Stimulated activated CD8-positive, alpha-beta memory T cell treated with anti-CD3 and anti-CD28 coated beads, Interleukin-12 subunit alpha, Interleukin-12 subunit beta, amount 100 ng/mL, for 24 hours (primary cell): ENCODE data around the gene HSF2BP.
"Not testable (repeated sequence)": the region's sequence is repeated elsewhere in the genome, so short reads cannot be mapped to it uniquely, and the experiment has no call there.

Experiments
- DNase-seq: peaks from one replicate; pipeline ENCODE4 v3.0.0-alpha.2; 2020; ENCODE audit errors: extremely low read depth

HSF2BP gene

DNA sequence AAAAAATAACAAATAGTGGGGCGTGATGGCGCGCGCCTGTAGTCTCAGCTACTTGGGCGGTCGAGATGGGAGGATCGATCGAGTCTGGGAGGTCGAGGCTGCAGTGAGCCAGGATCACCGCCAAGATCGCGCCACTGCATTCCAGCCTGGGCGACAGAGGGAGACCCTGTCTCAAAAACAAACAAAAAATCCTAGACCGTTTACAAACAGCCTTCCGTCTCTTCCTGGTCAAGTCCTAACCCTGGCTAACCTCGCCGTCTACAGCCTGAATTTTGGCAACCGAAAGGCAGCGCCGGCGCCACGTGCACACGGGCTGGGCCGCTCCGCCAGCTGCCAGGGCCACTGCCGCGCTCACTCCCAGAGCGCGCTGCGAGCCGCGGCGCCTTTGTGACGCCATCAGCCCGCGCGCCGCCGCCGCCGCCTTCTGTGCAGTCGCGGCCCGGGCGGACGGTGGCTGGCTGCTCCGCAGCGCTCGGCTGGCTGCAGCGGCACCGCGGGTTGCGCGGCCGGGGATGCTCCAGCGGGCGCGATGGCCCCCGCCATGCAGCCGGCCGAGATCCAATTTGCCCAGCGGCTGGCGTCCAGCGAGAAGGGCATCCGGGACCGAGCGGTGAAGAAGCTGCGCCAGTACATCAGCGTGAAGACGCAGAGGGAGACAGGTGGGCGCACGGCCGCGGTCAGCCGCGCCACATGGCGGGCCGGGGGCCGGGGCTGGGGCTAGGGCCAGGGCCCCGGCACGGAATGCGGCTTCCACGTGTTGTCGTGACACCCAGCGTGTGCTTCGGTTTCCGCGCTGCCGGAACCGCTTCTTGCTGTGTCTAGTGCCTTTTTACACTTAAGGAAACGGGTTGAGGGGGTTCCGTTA is at the start of gene HSF2BP, which contains the start of gene RRP1B:
Gene HSF2BP, minus strand, starts transcription at position 353 of the 865 bp plus-strand sequence. CDS start 1,392 bp downstream, outside the sequence.
Gene RRP1B, plus strand, starts transcription at position 425 of the 865 bp plus-strand sequence. Its CDS starts 105 bp downstream, at position 530.
- peak; percentile 53 for DNase-seq

DNA sequence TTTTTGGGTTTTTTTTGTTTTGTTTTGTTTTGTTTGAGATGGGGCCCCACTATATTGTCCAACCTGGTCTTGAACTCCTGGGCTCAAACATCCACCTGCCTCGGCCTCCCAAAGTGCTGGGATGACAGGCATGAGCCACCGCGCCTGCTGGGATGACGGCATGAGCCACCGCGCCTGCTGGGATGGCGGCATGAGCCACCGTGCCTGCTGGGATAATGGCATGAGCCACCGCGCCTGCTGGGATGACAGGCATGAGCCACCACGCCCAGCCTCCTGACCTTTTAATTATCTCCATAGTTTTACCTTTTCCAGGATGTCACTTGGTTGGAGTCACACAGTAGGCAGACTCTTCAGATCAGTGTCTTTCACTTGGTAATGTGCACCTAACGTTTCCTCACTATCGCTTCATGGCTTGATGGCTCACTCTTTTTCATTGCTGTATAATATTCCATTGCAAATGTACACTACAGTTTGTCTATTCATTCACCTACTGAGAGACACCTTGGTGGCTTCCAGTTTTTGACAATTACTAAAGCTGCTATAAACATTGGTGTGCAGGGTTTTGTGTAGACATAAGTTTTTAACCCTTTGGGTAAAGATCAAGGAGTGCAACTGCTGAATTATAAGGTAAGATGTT is 49.6 kb upstream of the HSF2BP start:
- no peak for DNase-seq

DNA sequence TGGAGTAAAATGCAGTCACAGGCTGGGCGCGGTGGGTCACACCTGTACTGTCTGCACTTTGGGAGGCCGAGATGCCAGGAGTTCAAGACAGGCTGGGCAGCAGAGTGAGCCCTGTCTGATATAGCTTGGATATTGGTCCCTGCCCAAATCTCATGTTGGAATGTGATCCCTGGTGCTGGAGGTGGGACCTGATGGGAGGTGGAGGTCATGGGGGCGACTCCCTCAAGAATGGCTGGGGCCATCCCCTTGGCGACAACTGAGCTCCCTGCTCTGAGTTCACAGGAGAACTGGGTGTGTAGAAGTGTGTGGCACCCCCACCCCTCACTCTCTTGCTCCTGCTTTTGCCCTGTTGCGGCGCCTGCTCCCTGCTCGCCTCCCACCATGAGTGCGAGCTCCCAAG is 48.2 kb upstream of the HSF2BP start:
- no peak for DNase-seq

DNA sequence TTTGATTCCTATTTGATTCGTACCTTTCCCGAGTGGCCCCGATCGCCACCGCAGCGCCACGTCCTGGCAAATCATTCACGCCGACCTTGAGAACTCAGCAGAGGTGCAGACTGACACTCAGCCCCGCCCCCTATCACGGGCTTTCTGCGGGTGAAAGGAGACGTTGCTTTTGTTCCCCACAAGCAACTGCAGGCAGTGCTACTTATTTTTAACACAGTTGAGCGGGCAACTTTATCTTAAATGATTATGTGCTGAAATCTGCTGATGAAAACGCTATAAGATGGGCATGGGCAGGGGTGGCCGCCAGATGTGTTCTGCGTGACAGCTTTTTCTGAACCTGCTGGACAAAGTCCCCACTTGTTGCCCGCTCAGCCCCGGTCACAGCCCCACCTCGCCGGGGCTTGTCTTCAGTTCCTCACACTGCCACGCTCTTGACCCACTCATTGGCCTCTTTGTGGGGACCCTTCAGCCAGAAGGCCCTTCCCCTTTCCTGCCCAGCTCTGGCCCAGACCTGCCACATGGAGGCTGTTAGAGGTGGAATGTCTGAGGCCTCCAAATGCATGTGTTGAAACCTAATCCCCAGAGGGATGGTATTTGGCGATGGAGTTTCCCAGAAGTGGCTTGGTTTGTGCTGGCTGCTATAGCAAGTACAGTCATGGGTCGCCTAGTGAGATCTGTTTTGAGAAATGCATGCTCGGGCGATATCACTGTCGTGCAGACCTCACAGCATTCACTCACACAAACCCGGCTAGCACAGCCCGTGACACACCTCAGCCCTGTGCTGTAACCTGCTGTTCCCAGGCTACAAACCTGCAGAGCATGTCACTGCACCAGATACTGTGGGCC is 44.0 kb upstream of the HSF2BP start:
- DNase-seq, result no peak

DNA sequence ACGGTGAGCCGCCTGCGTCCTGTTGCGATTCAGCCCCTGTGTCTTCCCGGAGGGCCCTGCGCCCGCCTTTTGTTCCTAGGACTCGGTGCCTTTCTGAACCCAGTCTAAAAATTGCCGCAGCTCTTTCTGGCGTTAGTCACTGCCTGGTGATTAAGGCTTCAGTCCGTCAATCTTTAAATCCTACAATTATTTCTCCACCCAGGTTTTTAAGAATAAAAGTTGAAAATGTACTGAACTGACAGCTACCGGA is 43.4 kb upstream of the HSF2BP start:
- no peak for DNase-seq

DNA sequence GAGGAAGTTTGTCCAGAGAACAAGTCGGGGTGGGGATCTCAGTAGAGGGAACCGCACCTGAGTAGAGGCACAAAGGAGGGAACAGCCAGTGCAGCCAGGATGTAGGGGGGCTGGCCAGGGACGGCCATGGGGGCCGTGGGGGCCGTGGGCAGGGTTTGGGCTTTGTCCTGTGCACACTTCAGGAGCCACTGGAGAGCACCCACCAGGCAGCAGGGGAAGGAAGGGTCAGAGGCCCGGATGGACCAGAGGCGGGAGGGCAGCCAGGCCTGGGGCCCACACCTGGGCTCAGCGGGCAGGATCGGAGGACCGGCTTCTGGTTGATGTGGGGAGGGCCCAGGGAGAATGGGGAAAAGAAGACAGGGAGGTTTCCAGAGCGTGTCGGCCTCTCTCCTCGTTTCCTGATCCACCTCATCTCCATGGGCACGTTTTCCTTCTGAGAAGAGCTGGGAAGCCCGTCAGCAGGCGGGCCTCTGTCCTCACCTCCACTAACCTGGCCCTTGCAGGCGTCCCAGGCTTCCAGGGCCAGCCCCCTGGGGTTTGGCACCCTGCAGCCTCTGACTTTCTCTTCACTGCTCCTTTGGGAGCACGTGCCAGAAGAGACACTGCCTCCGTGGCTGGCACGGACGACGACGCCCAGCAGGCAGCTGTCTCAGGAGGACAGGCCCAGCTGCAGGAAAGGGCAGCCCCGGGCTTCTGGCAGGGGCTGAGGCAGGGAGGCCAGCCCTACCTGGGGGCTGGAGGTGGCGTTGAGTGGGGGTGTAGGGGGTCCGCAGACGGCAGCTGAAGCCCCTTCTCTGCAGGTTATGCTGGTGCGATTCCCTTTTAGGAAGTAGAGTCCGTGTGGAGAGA is 42.9 kb upstream of the HSF2BP start:
- no peak for DNase-seq

DNA sequence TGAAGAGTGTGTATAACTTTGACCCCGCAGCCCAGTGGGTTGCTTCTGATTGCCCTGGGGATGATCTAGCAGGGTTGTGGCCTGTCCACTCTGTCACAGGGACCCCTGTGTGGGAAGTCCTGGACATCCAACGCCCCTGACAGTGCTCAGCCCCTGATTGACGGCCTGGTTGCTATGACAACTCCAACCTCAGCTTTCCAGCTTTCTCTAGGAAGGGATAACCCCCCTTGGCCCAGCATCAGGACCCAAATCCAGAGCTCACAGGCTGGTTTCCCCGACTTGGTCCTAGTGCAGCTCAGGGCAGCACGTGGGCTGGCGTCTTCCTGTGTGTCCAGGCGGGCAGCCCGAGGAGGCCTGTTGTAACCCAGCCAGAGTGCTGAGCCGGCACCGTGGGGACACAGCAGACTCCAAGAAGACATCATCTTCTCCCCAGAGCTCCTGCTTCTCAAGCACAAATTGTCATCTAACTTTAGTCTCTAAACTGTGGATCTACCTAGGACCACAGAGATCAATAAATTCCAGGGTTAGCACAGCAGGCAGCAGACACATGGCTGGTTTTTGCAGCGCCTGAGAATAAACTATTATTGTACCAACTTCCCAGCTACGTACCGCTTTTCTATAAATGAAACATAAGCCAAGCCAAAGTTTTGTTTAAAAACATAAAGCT is 40.8 kb upstream of the HSF2BP start:
- DNase-seq, result no peak

DNA sequence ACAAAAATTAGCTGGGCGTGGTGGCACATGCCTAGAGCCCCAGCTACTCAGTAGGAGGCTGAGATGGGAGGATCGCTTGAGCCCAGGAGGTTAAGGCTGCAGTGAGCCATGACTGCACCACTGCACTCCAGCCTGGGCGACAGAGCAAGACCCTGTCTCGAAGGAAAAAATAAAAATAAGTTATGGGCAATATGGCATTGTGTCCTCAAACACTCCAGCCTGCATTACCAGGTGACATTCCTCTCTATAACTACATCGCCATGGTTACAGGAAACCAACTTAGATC is 40.1 kb upstream of the HSF2BP start:
- not testable (repeated sequence) for DNase-seq

DNA sequence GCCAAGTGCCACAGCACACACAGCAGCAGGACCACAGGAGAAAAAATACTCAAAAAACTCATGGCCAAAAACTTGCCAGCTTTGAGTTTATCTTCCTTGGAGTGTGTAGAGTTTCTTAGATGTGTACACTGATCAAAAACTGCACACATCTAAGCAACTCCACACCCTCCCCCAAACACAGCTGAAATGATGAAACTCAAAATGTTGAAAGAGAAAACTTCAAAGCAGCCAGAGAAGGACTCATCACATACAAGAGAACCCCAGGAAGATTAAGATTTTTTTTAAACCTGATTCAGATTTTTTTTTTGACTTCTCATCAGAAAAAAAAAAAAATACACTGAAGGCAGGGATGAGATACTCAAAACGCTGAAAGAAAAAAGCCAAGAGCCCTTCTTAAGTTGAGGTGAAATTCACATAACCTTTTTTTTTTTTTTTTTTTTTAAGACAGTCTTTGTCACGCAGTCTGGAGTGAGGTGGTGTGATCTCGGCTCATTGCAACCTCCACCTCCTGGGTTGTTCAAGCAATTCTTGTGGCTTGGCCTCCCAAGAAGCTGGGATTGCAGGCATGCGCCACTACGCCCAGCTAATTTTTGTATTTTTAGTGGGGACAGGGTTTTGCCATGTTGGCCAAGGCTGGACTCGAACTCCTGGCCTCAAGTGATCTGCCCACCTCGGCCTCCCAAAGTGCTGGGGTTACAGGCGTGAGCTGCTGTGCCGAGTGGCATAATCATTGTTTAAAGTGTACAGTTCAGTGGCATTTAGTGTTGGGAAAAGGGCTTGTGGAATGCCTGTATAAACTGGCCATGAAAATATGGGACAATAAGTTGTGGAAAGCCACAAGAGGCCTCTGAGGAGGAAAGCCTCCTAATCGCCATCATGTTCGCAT is 38.7 kb upstream of the HSF2BP start:
- no peak for DNase-seq

DNA sequence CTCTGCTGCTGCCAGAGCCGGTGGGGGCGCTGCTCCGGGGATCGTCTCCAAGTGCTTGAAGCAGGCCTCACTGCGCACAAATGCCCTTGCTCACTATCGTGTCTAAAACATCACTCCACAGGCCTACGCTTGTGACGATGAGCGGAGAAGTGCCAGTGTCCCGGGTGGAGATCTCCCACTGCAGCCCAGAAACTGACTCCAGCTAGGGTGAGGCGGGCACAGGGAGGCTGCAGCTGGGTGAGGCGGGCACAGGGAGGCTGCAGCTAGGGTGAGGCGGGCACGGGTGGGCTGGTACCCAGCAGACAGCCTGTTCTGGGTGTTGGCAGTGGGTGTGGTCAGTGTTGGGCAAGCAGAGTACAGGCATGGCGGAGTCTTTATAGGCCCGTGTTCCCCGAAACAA is 36.9 kb upstream of the HSF2BP start:
- no peak for DNase-seq

DNA sequence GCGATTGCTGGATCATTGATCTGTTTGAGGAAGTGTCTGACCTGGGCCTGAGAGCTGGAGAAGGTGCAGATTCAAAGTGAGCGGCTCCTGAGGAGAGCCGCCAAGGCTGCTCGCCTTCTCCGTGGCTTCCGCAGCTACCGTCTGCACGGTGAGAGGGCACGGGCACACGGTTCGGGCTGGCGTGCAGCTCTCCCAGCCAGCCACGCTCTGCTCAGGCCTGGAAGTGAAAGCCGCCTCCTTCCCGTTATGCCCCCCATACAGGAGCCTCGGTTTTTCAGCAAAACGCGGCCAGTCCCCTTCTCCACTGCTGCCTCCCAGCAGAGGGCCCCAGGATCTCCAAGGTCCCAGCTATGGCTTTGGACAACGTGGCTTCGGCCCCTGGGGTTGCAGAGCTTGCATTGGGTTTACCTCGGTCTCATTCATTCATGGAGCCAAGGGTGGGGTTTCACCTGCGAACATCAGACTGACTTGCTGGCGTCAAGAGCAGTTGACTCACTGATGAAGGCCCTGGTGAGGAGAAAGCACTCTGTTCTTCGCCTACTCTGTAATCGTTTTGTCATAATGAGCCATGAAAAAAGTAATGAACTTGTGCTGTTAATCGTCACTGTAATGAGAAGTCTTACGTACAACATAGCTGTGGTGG is 35.3 kb upstream of the HSF2BP start:
- DNase-seq, result no peak

DNA sequence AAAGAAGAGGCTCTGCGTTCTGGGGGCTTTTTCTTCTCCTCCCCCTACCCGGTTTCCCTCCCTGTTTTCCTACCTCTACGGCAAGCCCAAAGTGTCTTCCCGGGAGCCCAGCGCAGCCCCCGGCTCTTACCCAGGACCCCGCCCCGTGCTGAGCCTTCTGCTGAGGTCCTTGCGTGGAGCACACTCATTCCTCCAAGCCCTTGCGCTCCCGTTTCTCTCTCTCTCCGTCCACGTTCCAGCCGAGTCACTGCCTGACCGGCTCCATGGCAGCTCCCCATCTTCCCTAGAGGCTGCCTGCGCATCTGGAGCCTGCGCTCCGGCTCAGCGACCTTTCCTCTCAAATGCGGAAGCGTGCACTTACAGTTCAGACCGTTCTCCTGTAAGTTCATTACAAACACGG is 34.7 kb upstream of the HSF2BP start:
- DNase-seq, result no peak

DNA sequence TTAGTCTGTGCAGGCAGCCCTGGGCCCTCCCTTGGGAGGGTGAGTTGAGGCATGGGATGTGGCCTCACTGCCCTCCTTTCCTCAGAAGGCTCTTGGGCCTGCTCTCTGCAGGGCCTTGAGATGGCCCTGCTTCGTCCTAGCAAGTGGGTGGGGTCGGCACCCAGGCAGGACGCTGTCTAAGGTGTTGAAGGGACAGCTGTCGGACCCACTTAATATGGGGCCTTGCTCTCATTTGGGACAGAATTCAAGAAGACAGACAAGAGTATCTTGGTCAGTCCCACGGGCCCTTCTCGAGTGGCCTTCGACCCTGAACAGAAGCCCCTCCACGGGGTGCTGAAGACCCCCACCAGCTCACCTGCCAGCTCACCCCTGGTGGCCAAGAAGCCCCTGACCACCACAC is 33.7 kb upstream of the HSF2BP start:
- no peak for DNase-seq

DNA sequence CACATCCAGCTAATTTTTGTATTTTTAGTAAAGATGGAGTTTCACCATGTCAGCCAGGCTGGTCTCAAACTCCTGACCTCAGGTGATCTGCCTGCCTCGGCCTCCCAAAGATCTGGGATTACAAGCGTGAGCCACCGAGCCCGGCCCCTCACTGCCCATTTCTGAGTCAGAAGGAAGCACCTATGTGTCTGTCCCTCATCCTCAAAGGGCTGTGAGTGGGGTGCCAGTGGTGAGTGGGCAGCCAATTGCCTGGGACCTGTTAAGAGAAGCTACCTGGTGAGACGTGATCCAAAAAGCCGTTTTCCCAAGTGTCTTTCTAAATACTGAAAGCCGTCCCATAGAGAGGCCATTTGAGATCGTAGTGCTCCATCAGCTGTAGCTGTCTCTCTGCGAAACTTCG is 32.5 kb upstream of the HSF2BP start:
- DNase-seq, result no peak

DNA sequence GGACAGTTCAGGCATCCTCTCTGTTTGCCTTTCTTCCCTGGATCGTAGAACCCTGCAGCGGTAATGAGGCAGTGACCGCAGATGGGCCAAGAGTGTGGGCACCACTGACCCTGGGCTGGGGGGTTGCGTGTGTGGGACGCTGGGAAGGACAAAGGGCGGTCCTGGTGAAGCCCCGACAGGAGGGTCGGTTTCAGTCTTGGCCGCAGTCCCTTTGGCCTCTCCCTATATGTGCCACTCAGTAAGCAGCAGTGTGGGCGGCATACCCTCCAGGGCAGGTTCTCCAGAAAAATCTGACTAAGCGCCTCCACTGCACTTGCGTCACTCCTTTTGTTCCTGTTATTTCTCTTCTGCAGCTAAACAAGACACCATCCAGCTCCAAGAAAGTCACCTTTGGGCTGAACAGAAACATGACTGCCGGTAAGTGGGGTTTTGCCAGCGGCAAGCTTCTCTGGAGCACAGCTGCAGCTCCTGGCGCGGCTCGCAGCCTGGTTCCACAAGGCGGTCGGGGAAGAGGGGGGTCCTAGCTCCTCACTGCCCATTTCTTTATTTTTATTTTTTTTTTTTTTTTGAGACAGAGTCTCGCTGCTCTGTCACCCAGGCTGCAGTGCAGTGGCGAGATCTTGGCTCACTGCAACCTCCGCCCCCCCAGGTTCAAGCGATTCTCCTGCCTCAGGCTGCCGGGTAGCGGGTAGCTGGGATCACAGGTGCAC is 32.0 kb upstream of the HSF2BP start:
- DNase-seq, result no peak

DNA sequence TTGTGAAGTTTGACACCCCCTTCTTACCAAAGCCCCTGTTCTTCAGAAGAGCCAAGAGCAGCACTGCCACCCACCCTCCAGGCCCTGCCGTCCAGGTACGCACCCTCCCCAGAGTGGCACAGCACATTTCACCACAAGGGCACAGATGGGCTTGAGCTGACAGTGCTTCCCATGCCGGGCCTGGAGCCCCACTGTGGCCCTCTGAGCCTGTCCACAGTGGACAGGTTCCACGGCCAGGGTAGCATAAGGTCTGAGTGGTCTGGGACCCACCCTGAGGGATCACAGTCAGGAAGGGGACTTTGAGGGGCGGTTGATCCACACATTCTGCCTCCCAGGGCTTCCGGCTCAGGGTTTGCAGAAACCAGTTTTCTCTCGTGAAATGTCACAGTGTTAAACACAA is 31.1 kb upstream of the HSF2BP start:
- DNase-seq, result no peak

DNA sequence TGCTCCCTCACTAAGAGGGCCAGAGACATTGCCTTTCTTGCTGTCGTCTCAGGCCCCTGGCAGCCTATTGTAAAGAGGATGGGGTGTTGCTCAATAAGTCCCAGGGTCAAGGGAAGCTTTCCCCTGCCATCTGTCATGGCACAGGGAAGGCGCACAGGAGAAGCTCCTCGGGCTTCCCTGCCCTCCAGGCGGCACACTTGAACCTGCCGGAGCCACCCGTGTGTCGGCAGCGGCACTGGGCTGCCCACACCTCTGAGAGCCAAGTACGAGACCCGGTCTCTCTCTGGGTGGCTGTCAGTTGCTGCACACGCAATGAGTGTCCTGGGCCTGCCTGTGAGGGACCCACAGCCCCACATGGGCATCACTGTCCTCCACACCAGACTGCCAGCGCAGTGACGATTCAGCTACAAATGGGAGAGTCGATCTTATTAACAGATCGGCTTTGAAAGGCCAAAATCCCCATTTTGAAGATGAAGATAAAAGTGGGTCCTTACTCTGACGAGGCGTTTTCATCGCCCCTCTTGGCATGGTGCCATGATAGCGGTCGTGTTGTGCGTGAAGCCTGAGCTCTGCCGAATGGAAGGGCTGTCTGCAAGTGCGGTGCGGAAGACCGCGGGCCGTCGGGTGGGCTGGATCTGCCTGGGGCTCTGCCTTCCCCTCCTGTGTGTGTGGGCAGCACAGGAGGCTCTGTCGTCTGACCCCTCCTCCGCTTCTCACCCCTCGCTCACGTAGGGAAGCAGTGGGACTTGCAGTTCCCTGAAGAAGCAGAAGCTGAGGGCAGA is 30.5 kb upstream of the HSF2BP start:
- no peak for DNase-seq

DNA sequence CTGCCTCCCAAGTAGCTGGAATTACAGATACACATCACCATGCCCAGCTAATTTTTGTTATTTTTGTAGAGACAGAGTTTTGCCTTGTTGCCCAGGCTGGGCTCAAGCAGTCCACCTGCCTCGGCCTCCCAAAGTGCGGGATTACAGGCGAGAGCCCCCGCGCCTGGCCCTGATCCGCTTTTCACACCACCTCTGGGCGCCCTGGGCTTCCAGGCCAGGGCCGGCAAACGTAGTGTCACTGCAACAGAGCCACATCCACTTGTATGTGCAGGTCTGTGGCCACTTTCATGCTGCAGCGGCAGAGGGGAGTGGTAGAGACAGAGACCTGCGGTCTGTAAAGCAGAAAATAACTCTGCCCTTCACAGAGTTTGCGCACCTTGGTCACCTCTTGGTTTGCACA is 29.6 kb upstream of the HSF2BP start:
- DNase-seq, result no peak
